Astrocyte of the cerebellum (primary cell): Measurements from ENCODE around the gene TBC1D7.

Source experiments
- DNase-seq: peaks from one replicate; pipeline ENCODE4 v3.0.0-alpha.2; 2011; ENCODE audit warnings: low read depth
- H3K4me3 ChIP-seq: 2 replicates; pipeline ENCODE4 v1.5.1; 2011; ENCODE audit warnings: mild to moderate bottlenecking, low read depth, low read length, moderate library complexity
- CTCF ChIP-seq: IDR thresholded peaks from 2 replicates; pipeline ENCODE4 v1.5.1; 2012; ENCODE audit warnings: low read length, low read depth, moderate library complexity, mild to moderate bottlenecking; ENCODE audit errors: missing control alignments
- in situ Hi-C: cut with HindIII; loops from 2 replicates; pipeline ENCODE4 v1.10.0; 2017; ENCODE audit warnings: low sequenced_read_pairs

TBC1D7 gene

GRCh38 chr6:13278164-13278563 is 50.2 kb downstream of the TBC1D7 start:
- no peak overlapping the region for H3K4me3 ChIP-seq
- no peak for TF ChIP-seq CTCF
- in situ Hi-C loops: no loop called here
- no peak for DNase-seq

GRCh38 chr6:13277231-13277630 is 51.1 kb downstream of the TBC1D7 start:
- no peak for TF ChIP-seq CTCF
- in situ Hi-C loops: no loop called here
- no peak overlapping the region for H3K4me3 ChIP-seq
- no peak for DNase-seq

- in situ Hi-C loops: no loop called here
- no peak for DNase-seq
- no peak for TF ChIP-seq CTCF
- no peak overlapping the region for H3K4me3 ChIP-seq
Measured at GRCh38 chr6:13275435-13275989, 52.8 kb downstream of the TBC1D7 start.

- H3K4me3 ChIP-seq: no peak overlapping the region
- no peak for DNase-seq
- TF ChIP-seq CTCF: no peak
- in situ Hi-C loops: no loop called here
Measured at GRCh38 chr6:13274707-13275434, 53.5 kb downstream of the TBC1D7 start.

GRCh38 chr6:13273931-13274706 is 54.2 kb downstream of the TBC1D7 start:
- in situ Hi-C loops: no loop called here
- DNase-seq: no peak
- H3K4me3 ChIP-seq: no peak overlapping the region
- TF ChIP-seq CTCF: no peak

- no peak for TF ChIP-seq CTCF
- H3K4me3 ChIP-seq: no peak overlapping the region
- in situ Hi-C loops: no loop called here
- no peak for DNase-seq
Measured at GRCh38 chr6:13273202-13273930, 55.0 kb downstream of the TBC1D7 start.
